GM12873 (cell line): ENCODE measurements around the gene CMSS1.

Experiments used
- CTCF ChIP-seq: IDR thresholded peaks from 2 replicates; pipeline ENCODE4 v1.5.1; 2012; ENCODE audit warnings: low read depth, mild to moderate bottlenecking, moderate library complexity, low read length, control low read depth; ENCODE audit not compliant: insufficient read depth; ENCODE audit errors: missing control alignments

The CMSS1 gene

GRCh38 chr3:100157685-100158084 is 340.0 kb downstream of the CMSS1 start:
- TF ChIP-seq CTCF, result no peak

GRCh38 chr3:100158918-100159330 is 341.3 kb downstream of the CMSS1 start:
- TF ChIP-seq CTCF, result no peak

GRCh38 chr3:100159331-100160153 is 341.9 kb downstream of the CMSS1 start:
- no peak for TF ChIP-seq CTCF

- no peak for TF ChIP-seq CTCF
Observed at GRCh38 chr3:100160521-100160920, 342.9 kb downstream of the CMSS1 start.

- no peak for TF ChIP-seq CTCF
Observed at GRCh38 chr3:100163787-100164186, 346.1 kb downstream of the CMSS1 start.

- no peak for TF ChIP-seq CTCF
Observed at GRCh38 chr3:100164743-100165142, 347.1 kb downstream of the CMSS1 start.

GRCh38 chr3:100165926-100166550 is 348.4 kb downstream of the CMSS1 start:
- TF ChIP-seq CTCF, result no peak
